ENCODE data around the gene EOLA1.
"Not testable (repeated sequence)": the region's sequence is repeated elsewhere in the genome, so short reads cannot be mapped to it uniquely, and the experiment has no call there.

The EOLA1 gene

DNA sequence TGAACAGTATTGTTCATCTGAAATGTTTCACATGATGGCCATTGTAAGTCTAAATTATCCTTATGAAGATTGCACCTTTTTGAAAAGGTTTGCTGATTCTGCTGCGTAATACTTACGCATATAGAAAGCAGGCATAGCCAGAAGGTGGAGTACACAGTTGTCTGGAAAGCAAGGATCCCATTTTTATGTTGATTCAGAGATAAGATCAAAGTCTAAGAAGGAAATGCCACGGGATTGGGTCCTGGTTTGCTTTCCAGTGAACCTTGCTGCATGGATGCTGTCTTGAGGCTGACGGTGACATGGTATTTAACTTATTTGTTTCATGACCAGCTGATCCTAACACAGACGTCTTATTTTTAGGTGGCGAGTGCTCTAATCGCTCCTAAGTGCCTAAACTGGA is 31.0 kb downstream of the EOLA1 start:
- DNase-seq = no peak
- in situ Hi-C loops (cut with HindIII; ENCODE audit: low pct_ligation_motif_present, low sequenced_read_pairs) = no loop called here
- no peaks in the 10 kb centered on the region for H3K36me3 ChIP-seq (replicated peaks)
- no peak for TF ChIP-seq CTCF (IDR thresholded peaks at IDR 0.05; ENCODE audit: low read depth, low read length, missing control alignments)
- H3K4me3 ChIP-seq (ENCODE audit: low read depth, low read length) = no peak overlapping the region
- H3K27ac ChIP-seq = no peak overlapping the region
- no peaks in the 10 kb centered on the region for H3K27me3 ChIP-seq (replicated peaks)

DNA sequence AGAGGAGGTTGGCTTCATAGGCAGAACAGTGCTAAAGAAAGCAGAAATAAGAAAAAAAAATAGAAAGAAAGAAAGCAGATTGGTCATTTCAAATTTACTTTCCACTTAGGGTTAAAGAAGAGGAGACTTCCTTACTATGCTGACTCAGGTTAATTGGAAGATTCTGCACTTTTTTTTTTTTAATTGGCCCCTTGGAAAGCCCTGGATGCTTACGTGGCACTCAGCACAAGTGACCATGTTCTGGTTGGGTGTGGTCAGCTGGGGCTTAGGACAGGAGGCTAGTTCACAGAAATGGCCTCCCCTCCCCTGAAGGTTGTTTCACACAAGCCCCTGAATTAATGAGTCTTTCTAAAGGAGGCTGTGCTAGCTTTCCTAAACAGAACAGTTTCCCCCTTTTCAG is 31.9 kb downstream of the EOLA1 start:
- Histone ChIP-seq H3K36me3 (replicated peaks) (no peaks in the 10 kb centered on the region), H3K27ac (no peak overlapping the region), H3K4me3 (ENCODE audit: low read depth, low read length) (no peak overlapping the region), H3K27me3 (replicated peaks) (no peaks in the 10 kb centered on the region)
- in situ Hi-C loops (cut with HindIII; ENCODE audit: low pct_ligation_motif_present, low sequenced_read_pairs) = no loop called here
- no peak for DNase-seq
- TF ChIP-seq CTCF (IDR thresholded peaks at IDR 0.05; ENCODE audit: low read depth, low read length, missing control alignments) = no peak

GRCh38 chrX:149573456-149573855 is 32.6 kb downstream of the EOLA1 start:
- H3K27me3 ChIP-seq (replicated peaks); DNase-seq; in situ Hi-C loops (cut with HindIII; ENCODE audit: low pct_ligation_motif_present, low sequenced_read_pairs); H3K36me3 ChIP-seq (replicated peaks); H3K27ac ChIP-seq; H3K4me3 ChIP-seq (ENCODE audit: low read depth, low read length): not testable (repeated sequence)

DNA sequence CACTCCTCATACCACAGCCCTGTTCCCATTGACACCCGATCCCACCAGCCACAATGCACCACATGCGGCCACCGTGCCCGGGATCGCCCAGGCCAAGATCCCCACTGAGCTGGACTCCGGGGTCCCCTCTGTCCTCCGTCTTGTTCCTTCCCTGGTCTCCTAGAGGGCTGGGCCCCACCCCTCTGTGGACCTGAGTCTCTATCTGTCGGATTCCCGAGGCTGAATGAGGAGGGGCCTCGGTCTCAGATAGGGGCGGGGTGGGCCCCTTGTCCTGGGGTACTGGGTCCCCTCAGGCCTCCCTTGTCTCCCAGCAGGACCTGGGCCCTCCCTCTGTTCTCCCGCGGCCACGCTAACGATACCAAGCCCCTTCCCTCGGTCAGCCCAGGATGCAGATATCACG is 44.8 kb downstream of the EOLA1 start:
- H3K27me3 ChIP-seq (replicated peaks); in situ Hi-C loops (cut with HindIII; ENCODE audit: low pct_ligation_motif_present, low sequenced_read_pairs); H3K36me3 ChIP-seq (replicated peaks); DNase-seq; H3K4me3 ChIP-seq (ENCODE audit: low read depth, low read length); H3K27ac ChIP-seq: not testable (repeated sequence)

DNA sequence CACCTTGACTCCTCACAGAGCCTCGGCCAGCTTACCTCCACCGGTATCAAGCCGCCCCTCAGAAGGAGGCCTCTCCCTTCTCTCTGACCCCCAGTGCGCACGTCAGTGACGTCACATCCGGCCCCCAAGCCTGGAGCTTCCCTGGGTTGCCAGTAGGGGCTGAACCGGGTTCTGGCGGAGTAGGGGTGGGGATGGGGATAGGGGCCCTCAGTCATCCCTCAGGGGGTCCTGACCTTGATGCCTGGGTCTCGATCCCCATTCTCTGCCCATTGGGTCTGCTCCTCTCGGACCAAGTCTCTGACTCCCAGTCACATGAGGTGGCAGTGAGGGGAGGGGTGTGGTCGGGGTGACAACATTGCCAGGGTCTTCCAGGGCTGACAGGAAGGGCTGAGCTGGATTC is 46.5 kb downstream of the EOLA1 start, which contains the start of gene MAGEA9B:
TSS of gene MAGEA9B (minus strand) at position 101 of the 400 bp plus-strand sequence. CDS start 4,280 bp downstream, outside the sequence.
- H3K4me3 ChIP-seq (ENCODE audit: low read depth, low read length); H3K36me3 ChIP-seq (replicated peaks); H3K27me3 ChIP-seq (replicated peaks); in situ Hi-C loops (cut with HindIII; ENCODE audit: low pct_ligation_motif_present, low sequenced_read_pairs); H3K27ac ChIP-seq; DNase-seq: not testable (repeated sequence)

DNA sequence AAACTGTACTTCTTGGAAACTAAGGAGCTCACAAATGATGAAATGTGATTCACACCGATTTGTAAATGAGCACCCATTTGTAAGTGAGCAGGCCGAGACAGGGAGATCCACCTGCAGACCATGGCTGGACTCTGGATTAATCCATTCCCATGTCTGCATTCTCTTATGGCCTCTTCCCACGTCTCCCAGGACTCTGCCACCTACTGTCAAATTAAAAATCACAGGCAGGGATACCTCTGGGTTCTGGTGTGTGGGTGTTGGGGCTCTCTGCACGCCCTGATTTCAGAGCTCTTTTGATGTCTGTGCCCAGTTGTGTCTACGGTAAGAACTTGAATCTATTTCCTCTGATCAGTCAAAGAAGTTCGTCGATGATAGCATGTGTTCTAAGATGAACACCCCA is 50.2 kb downstream of the EOLA1 start:
- H3K4me3 ChIP-seq (ENCODE audit: low read depth, low read length); DNase-seq; H3K27me3 ChIP-seq (replicated peaks); H3K36me3 ChIP-seq (replicated peaks); in situ Hi-C loops (cut with HindIII; ENCODE audit: low pct_ligation_motif_present, low sequenced_read_pairs); H3K27ac ChIP-seq: not testable (repeated sequence)

- H3K4me3 ChIP-seq (ENCODE audit: low read depth, low read length); in situ Hi-C loops (cut with HindIII; ENCODE audit: low pct_ligation_motif_present, low sequenced_read_pairs); H3K27ac ChIP-seq; DNase-seq; H3K27me3 ChIP-seq (replicated peaks); H3K36me3 ChIP-seq (replicated peaks): not testable (repeated sequence)
These were observed 54.4 kb downstream of the EOLA1 start, which contains the start of gene HSFX2 for GRCh38 chrX:149595214-149595613. TSS of gene HSFX2 (minus strand) at chrX:149595314. CDS start at chrX:149594700, 614 bp downstream.

GRCh38 chrX:149595943-149596342 is 55.1 kb downstream of the EOLA1 start:
- in situ Hi-C loops (cut with HindIII; ENCODE audit: low pct_ligation_motif_present, low sequenced_read_pairs); H3K27ac ChIP-seq; DNase-seq; H3K27me3 ChIP-seq (replicated peaks); H3K36me3 ChIP-seq (replicated peaks); H3K4me3 ChIP-seq (ENCODE audit: low read depth, low read length): not testable (repeated sequence)

Data from brain microvascular endothelial cell (primary cell).